ENCODE measurements around the gene ARPC5. TPM values are rescaled to one million over a fixed set of nuclear protein-coding genes. Genes with fewer than 3 reads are reported as not detected.
"Not testable (repeated sequence)": the region's sequence is repeated elsewhere in the genome, so short reads cannot be mapped to it uniquely, and the experiment has no call there.

ARPC5 gene
- total RNA-seq, 2 experiments from 2014 or later, result 131 to 137 TPM

GRCh38 chr1:183652107-183652506, 16.5 kb upstream of the ARPC5 start:
- POLR2A ChIA-PET, result interaction anchor here (0.9 kb wide), 1 partner anchor 16 kb away, joined by 3 read pairs; no protein-coding TSS in a partner anchor
- CTCF ChIA-PET, result interaction anchor here (0.8 kb wide), 1 partner anchor 264 kb away, joined by 4 read pairs; no protein-coding TSS in a partner anchor

GRCh38 chr1:183651612-183652011, 16.0 kb upstream of the ARPC5 start:
- ChIA-PET CTCF (no interaction called here), POLR2A (interaction anchor here (0.6 kb wide), 1 partner anchor 735 kb away, joined by 7 read pairs; the partner anchor contains the start of gene C1orf21)

DNA sequence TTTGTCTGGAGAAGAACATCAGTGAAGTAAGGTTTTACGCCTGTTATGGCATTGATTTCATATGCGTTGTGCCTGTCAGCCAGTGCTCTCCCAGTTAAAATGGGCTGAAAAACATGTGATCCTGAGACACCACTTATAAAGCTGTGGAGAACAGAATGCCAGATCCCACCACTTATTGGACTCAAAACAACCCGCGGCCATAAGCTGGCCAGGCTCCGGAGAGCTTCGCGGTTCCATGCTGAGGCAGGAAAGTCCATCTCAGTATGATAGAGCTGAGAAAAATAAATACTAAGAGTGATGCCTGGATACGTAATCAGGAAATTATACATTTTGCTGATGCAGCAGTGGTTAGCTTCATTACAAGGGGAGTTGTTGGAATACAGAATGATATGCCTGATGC, 12.5 kb upstream of the ARPC5 start:
- POLR2A ChIA-PET, result no interaction called here
- CTCF ChIA-PET, result no interaction called here

DNA sequence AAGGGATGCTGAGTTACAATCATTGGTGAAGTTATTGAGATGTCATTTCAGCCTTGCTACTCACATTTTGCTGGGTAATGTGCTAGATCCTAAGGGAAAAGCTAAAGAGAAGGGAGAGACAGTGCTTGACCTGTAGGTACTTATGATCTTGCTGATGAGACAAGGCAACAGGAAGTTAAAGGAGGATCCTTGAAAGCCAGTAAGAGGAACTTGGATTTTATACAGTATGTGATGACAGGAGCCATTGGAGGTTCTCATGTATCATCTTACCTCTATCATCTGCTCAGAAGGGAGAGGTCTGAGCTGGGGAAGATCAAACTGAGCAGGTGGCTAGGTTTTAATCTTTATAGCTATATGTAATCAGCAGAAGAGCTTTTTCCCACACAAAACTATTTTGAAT, 11.2 kb upstream of the ARPC5 start:
- POLR2A ChIA-PET, result no interaction called here

DNA sequence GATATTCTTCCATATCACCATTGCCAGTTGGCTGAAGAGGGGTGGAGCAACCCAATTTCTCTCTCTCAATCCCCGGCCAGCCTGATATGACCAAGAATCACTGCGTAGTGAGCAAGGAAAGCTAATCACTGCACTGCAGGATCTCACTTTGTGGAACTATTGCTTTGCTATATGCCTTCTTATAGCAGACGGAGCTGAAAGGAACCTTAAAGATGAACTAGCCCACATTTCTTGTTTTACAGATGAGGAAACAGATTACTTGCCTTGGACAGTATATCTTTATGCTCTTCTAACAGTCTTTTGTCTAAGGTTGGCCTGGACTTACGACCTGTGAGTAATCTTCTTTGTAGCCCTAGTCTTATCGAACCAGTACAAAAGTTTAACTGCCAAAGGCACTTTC, 9.9 kb upstream of the ARPC5 start:
- ChIA-PET POLR2A (no interaction called here), CTCF (interaction anchor here (0.7 kb wide), 1 partner anchor 10 kb away, joined by 3 read pairs; no protein-coding TSS in a partner anchor)

More for the DNA sequence above, 11.2 kb upstream of the ARPC5 start:
- CTCF ChIA-PET, result no interaction called here

GRCh38 chr1:183642166-183642565, 6.6 kb upstream of the ARPC5 start:
- ChIA-PET CTCF (interaction anchor here (1.1 kb wide), 1 partner anchor 274 kb away, joined by 3 read pairs; no protein-coding TSS in a partner anchor), POLR2A (no interaction called here)

DNA sequence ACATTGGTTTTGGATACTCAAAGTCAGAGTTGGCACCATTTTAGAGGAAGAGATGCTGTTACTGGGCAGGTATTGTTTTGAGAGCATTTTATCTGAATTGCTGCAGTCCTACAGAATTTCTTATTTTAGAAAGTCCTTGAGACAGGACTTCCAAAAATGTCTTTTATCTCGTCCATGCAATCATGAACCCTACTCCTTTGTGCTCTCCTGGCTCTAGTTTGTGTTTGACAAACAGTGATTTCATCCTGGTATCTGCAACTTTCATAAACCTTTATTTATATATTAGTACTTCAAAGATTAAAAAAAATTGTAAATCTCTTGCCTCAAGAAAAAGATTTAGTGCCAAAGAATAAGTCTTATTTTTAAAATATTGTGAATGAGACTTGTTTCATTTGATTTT, 4.6 kb upstream of the ARPC5 start:
- POLR2A ChIA-PET, result no interaction called here
- CTCF ChIA-PET, result interaction anchor here (0.6 kb wide), 1 partner anchor 43 kb away, joined by 3 read pairs; no protein-coding TSS in a partner anchor

DNA sequence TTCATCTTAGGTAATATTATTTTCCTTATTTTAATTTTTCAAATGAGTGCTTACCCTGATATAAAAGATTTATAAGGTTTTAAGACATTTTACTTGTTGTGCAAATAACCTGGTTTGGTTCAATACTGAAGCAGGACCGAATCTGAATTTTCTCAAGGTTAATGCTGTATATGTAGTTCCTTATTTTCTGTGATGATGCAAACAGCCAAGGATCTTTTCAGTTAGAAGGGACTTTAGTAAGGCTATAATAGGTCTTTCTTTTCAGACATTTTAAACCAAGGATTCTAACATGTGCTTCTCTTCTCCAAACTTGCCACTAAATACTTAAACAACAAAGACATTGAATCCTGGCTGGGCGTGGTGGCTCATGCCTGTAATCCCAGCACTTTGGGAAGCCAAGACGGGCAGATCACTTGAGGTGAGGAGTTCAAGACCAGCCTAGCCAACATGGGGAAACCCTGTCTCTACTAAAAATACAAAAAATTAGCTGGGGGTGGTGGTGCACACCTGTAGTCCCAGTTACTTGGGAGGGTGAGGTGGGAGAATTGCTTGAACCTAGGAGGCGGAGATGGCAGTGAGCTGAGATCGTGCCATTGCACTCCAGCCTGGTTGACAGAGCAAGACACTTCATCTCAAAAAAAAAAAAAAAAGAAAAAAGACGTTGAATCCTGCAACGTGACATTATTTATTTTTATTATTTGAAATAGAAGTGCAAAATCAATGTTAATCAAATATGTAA, 3.2 kb upstream of the ARPC5 start:
- ChIA-PET POLR2A (no interaction called here), CTCF (no interaction called here)

- CTCF ChIA-PET, result no interaction called here
- POLR2A ChIA-PET, result no interaction called here
These were observed 1.2 kb upstream of the ARPC5 start for GRCh38 chr1:183636783-183637182.

DNA sequence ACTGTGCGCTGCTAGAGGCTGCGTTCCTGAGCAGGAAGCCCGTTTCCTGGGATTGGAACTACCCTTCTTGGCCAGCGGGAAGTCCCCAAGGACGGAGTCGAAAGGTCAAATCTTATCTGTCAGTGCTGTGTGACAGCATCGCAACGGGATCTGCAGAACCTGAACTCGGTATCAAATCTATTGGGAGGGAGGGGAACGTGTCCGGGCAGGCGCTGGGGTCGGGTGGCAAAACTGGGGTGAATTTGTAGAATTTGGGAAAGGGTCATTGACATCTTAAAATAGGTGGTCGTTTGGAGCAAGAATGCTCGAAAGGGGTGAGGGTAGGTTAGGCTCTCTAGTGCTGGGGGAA, 725 bp upstream of the ARPC5 start:
- CTCF ChIA-PET, result no interaction called here
- POLR2A ChIA-PET, result interaction anchor here (0.6 kb wide), 1 partner anchor 16 kb away, joined by 3 read pairs; no protein-coding TSS in a partner anchor

GRCh38 chr1:183635099-183635605, 431 bp downstream of the ARPC5 start:
- ChIA-PET CTCF (interaction anchor here (0.6 kb wide), 1 partner anchor 1531 kb away, joined by 6 read pairs; no protein-coding TSS in a partner anchor), POLR2A (interaction anchor here (1.8 kb wide), 1 partner anchor 163 kb away, joined by 7 read pairs; the partner anchor contains the start of gene SMG7)

GRCh38 chr1:183634429-183635065, 1.0 kb downstream of the ARPC5 start:
- POLR2A ChIA-PET, result interaction anchor here (0.7 to 1.8 kb wide), 2 partner anchors 18 to 162 kb away, joined by 6 to 7 read pairs; partner anchors contain the start of genes APOBEC4 and SMG7
- CTCF ChIA-PET, result interaction anchor here (0.6 to 1.5 kb wide), 5 partner anchors 19 to 1531 kb away, joined by 3 to 6 read pairs (median 3); no protein-coding TSS in a partner anchor

- ChIA-PET CTCF (interaction anchor here (0.7 to 1.5 kb wide), 4 partner anchors 20 to 321 kb away, joined by 3 to 4 read pairs (median 3); no protein-coding TSS in a partner anchor), POLR2A (interaction anchor here (1.8 kb wide), 1 partner anchor 162 kb away, joined by 7 read pairs; the partner anchor contains the start of gene SMG7)
These were observed 1.8 kb downstream of the ARPC5 start for GRCh38 chr1:183633676-183634343.

- CTCF ChIA-PET, result interaction anchor here (0.7 to 1.5 kb wide), 3 partner anchors 23 to 70 kb away, joined by 3 read pairs; no protein-coding TSS in a partner anchor
- POLR2A ChIA-PET, result no interaction called here
These were observed 2.6 kb downstream of the ARPC5 start for GRCh38 chr1:183632964-183633363.

GRCh38 chr1:183632114-183632513, 3.5 kb downstream of the ARPC5 start:
- CTCF ChIA-PET, result no interaction called here

DNA sequence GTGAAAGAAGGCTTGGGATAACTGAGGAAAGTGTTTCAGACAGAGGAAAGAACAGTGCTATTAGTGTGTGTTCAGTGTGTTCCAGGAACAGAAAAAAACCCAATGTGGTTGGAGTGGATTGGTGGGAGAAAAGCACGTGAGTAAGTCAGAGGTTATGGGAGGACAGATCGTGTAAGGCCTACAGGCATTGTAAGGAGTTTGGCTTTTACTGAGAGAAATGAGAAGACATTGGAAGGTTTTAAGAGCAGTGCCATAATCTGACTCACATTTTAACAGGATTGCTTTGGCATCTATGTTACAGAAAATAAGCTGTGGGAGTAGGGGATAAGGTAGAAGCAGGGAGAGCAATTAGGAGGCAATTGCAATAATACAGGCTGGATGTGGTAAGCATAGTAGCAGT, 4.8 kb downstream of the ARPC5 start:
- POLR2A ChIA-PET, result no interaction called here
- CTCF ChIA-PET, result no interaction called here

More at GRCh38 chr1:183632114-183632513, 3.5 kb downstream of the ARPC5 start:
- POLR2A ChIA-PET, result no interaction called here

GRCh38 chr1:183628537-183628936, 7.0 kb downstream of the ARPC5 start:
- POLR2A ChIA-PET, result no interaction called here
- CTCF ChIA-PET, result interaction anchor here (0.7 kb wide), 1 partner anchor 262 kb away, joined by 3 read pairs; no protein-coding TSS in a partner anchor

GRCh38 chr1:183626236-183626635, 9.3 kb downstream of the ARPC5 start:
- POLR2A ChIA-PET, CTCF ChIA-PET: not testable (repeated sequence)

DNA sequence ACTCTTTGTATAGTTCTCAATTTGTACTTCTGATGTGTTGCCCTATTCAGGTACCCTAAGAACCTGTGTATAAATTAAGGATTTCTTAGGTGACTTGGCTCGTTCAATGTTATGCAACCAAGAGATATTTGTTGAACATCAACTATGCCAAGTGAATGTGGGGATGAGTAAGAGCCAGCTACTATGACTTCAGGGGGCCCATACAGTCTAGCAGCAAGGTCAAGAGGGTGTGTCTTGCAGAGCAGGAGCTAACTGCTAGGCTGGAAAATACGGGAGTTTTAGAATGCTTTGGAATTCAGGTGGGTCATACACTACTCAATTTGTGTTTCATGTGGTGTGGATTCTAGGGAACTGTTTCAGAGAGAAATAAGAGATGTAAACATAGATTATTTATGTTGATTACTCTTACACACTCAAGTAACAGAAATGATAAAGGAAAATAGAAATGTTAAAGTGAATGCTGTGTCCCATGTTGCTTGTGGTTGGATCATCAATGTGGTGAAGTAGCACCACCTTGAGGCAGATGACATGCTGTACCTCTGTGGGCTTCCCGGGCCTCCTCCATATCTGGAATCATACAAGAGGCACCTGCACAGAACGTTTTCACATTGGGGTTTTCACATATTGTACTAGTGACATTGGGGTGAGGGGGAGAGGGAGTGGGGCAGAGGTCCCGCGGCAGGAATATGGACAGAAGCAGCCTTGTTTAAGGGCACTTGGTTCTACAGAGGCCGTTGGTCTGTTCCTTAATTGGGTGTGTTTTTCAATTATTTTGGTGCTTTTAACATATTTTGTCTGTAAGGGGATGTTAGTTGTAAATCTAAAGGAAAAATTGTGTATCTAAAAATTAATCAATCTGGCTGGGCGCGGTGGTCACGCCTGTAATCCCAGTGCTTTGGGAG, 12.4 kb downstream of the ARPC5 start:
- ChIA-PET POLR2A (no interaction called here), CTCF (no interaction called here)
